Measurements from ENCODE around the gene TMC5. TPM values are rescaled to one million over a fixed set of nuclear protein-coding genes. Genes with fewer than 3 reads are reported as not detected.
"Not testable (repeated sequence)": the region's sequence is repeated elsewhere in the genome, so short reads cannot be mapped to it uniquely, and the experiment has no call there.

The TMC5 gene
- total RNA-seq, 1 donor from 2014 or later = 5.0 TPM

- peak; percentile 43 for ATAC-seq
Observed at GRCh38 chr16:19410435-19411171, 7.1 kb upstream of the TMC5 start.

DNA sequence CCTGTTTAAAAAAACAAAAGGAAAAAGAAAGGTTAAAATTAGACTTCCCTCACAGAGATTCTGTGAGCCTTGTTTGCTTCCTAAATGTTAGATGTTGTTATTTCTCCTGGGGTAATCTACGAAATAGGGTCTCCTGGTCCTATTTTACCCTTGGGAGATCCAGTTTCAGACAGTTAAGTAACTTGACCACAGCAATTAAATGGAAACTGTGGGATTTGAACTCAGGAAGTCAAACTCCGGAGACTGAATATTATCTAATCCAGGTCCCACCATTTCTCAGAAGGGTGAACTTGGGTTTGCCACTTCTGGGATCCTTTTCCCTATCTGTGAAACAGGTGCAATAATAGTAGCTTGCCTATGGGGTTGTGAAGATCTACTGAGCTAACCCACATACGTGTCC is 6.4 kb upstream of the TMC5 start:
- no peak for ATAC-seq

GRCh38 chr16:19412055-19412454 is 5.6 kb upstream of the TMC5 start:
- not testable (repeated sequence) for ATAC-seq

- ATAC-seq = no peak
Observed at GRCh38 chr16:19415461-19415860, 2.2 kb upstream of the TMC5 start.

- ATAC-seq = no peak
Observed at GRCh38 chr16:19415918-19416317, 1.8 kb upstream of the TMC5 start.

GRCh38 chr16:19418200-19418599 is 517 bp downstream of the TMC5 start:
- no peak for ATAC-seq

DNA sequence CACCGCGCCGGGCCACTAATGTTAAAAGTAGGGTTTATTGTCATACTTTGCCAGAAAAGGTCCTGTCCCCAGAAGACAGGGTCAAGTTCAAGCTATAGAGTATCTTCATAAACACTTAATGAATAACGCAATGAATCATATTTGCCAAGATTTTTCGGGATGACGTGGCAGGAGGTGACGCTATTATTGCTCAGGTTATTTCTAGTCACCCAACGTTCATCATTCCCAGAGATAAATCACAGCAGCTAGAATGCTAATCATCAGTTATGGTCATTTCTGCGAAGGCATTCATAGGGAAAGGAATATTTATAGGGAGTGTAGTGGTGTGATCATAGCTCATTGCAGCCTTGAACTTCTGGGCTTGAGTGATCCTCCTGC is 2.0 kb downstream of the TMC5 start:
- ATAC-seq = peak; percentile 84

DNA sequence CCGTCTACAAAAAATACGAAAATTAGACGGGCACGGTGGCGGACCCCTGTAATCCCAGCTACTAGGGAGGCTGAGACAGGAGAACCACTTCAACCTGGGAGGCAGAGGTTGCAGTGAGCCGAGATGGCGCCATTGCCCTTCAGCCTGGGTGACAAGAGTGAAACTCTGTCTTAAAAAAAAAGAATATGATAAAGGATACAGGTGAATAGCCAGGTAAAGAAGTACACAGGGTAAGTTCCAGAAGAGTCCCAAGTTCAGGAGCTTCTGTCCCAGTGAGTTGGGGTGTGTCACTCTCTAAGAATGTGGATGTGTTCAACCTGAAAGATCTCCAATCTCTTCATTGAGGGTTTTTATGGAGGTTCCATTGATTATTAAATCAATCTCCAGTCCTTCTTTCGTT is 6.8 kb downstream of the TMC5 start:
- ATAC-seq = no peak

GRCh38 chr16:19430345-19430744 is 12.7 kb downstream of the TMC5 start:
- ATAC-seq = no peak

- ATAC-seq = peak; percentile 65
Observed at GRCh38 chr16:19431636-19432340, 14.1 kb downstream of the TMC5 start.

DNA sequence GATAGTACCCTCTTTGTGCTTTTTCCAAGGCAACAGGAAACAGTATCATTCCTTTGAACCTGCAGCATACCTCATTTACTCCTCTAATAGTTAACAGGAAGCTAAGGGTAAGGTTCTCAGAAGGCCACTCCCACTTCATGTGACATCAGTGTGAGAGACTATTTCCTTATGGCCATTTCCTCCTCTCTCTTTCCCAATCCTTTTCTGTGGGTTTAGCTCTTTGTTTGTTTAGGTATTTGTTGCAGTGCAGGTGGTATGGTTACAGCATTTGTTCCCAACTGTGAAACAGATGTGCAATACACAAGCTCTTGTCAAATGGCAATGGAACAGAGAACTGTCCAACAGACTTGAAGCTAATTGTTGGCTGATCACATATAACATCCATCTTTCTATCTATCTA is 14.7 kb downstream of the TMC5 start:
- ATAC-seq = peak; percentile 94

GRCh38 chr16:19434584-19434983 is 16.9 kb downstream of the TMC5 start:
- no peak for ATAC-seq

DNA sequence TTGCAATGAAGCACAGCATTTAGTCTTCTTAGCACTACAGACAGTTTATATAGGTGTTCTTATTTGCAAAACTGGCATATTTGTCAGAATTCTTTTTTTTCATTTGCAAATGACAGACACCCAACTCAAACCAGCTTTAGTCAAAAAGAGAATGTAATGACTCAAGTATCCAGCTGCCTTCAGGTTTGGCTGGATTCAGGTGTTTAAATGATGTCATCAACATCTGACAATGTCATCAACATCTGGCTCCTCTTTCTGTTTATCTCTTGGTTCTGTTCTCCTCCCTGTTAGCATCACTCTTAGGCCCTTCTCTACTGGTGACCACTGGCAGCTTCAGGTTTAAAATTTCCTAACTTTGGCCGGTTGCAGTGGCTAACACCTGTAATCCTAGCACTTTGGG is 18.9 kb downstream of the TMC5 start:
- no peak for ATAC-seq

GRCh38 chr16:19437280-19437679 is 19.6 kb downstream of the TMC5 start:
- no peak for ATAC-seq

GRCh38 chr16:19438739-19439138 is 21.1 kb downstream of the TMC5 start:
- ATAC-seq = no peak

DNA sequence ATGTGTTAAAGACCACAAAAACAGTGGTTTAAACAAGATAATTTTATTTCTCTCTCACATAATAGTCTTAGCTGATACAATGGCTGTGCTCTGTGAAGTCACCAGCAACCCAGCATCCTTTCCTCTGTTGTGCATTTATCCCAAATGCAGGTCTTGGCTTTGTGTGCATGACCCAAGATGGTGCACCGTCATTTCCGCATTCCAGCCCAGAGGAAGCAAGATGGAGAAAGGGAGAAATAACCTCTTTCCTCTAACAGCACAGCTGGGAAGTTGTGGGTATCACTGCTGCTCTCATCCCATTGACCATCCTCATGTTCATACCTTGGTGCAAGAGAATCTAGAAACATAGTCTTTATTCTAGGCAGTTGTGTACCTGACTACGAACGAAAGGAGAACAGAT is 21.8 kb downstream of the TMC5 start:
- no peak for ATAC-seq

DNA sequence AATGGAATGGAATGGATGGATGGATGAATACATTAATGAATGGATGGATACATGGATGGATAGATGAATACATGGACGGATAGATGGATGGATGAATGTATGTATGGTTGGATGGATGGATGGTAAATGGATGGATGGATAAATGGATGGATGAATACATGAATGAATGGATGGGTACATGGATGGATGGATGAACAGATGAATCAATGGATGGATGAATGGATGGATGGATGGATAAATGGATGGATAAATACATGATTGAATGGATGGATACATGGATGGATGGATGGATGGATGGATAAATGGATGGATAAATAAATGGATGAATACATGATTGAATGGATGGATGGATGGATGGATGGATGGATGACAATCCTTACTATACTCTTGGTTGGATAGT is 26.0 kb downstream of the TMC5 start:
- ATAC-seq = no peak

DNA sequence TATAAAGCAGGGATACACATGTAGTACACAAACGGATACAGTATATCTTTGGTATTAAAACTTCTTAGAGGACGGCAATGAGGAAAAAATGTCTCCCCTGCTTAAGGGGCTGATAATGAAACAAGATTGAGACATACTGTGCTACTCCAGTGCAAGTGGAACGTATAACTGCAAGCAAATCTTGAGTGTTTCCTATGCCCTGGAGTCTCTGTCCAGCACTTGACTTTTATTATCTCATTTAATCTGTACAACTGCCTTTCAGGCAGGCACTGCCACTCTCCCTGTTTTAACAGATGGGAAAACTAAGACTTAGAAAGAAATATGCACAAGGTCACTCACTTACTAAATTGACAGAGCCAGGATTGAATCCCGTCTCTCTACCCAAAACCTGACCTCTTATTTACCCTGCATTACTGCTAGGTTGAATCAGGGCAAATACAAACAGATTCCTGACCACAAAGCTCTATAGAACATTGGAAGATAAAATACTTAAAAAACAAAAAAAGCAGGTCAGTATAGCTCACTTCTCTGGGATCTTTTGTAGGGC is 28.7 kb downstream of the TMC5 start:
- ATAC-seq = no peak

DNA sequence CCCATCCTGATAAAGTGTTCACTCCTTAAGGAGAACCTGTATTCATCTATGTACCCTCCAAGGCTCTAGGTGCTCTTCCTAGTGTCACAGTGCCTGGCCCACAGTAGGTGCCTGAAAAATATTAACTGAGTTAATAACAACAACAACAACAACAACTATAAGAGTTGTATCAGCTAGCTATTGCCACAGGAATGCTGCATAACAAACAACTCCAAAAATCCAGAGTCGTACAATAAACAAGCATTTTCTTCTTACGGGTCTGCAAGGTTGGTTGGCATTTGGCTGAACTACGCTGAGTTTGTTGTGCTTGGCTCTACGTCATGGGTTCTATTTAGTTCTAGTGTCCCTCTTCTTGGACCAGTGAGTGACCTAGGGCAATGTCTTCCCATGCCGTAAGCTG is 29.2 kb downstream of the TMC5 start:
- ATAC-seq = no peak

DNA sequence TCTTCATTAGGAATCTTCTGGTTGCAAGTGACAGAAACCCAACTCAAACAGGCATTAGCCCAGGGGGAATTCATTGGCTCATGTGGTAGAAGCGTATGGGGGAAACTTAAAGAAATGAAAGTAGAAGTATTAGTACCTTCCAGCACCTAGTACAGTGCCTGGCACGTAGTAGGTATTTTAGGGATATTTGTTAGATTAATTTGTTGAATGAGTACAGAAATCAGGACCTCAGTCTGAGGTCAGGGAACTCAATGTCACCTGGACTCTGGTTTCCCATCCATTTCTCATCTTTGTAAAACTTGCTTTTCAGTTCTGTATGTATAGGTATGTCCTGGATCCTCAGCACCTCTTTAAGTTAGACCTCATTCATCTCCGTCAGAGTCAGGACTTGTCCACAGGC is 32.5 kb downstream of the TMC5 start:
- no peak for ATAC-seq

- ATAC-seq = no peak
Observed at GRCh38 chr16:19458722-19459379, 41.2 kb downstream of the TMC5 start.

DNA sequence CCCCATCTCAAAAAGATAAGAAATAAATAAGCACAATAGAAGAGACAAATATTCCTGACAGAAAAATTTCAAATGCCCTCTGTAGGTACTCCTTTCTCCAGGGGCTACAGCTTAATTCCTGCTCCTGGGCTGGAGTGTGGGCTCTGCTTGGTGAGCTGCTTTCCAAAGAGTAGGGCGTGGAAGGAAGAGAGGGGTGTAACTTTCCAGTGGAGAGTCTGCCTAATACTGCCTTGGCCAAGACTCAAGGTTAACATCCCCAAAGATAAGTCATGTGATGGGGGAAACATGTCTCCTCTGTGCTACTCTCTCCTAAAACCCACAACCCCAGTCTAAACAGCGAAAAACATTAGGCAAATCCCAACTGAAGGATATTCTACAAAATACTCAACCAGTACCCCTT is 42.7 kb downstream of the TMC5 start:
- no peak for ATAC-seq

GRCh38 chr16:19463468-19464315 is 46.0 kb downstream of the TMC5 start:
- ATAC-seq = no peak
